C4-2B (cell line): ENCODE measurements around the gene SCNN1A.

ENCODE experiments used
- ZFX ChIP-seq: fragments of 450-650 bp; IDR thresholded peaks from 2 replicates; pipeline ENCODE4 v1.6.1; 2017
- TF ChIP-seq, protein P1 (sequence below): fragments of 450-650 bp; conservative IDR thresholded peaks from 2 replicates; pipeline ENCODE4 v1.5.1; 2017; ENCODE audit warnings: mild to moderate bottlenecking

DNA sequence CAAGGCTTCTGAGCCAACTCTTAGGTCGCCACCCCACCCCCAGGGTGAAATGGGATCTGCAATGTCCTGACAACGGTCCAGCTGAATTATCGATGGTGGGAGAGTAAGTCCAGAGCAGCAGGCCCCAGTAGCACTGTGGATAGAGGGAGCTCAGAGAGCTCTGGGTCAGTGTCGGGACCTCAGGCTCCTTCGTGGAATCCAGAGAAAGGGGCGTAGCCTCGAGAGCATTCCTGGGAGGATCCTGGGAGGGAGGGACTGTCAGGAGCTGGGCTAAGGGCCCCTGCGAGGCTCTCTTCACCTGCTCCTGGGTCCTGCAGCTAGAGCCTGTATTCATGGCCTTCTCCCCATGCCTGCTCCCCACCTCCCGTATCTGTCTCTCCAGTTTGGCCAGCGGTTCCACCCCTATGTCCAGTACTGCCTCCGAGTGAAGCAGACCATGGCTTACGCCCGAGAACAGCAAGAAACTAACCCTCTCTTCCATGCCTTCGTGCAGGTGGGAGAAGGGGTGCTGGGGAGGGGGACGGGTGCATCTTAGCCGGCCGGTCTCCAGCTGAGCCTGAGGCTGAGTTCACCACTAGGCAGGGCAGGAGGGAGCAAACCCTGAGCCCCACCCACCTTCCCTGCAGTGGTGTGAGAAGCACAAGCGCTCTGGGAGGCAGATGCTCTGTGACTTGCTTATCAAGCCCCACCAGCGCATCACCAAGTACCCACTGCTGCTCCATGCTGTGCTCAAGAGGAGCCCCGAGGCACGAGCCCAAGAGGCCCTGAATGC is 58.3 kb downstream of the SCNN1A start:
- TF ChIP-seq, protein P1, sequence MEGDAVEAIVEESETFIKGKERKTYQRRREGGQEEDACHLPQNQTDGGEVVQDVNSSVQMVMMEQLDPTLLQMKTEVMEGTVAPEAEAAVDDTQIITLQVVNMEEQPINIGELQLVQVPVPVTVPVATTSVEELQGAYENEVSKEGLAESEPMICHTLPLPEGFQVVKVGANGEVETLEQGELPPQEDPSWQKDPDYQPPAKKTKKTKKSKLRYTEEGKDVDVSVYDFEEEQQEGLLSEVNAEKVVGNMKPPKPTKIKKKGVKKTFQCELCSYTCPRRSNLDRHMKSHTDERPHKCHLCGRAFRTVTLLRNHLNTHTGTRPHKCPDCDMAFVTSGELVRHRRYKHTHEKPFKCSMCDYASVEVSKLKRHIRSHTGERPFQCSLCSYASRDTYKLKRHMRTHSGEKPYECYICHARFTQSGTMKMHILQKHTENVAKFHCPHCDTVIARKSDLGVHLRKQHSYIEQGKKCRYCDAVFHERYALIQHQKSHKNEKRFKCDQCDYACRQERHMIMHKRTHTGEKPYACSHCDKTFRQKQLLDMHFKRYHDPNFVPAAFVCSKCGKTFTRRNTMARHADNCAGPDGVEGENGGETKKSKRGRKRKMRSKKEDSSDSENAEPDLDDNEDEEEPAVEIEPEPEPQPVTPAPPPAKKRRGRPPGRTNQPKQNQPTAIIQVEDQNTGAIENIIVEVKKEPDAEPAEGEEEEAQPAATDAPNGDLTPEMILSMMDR, result no peak
- TF ChIP-seq ZFX, result no peak
